B cell (primary cell): Measurements from ENCODE around the gene DLGAP4.

Experiments used
- CTCF ChIP-seq: fragments of 200-600 bp; IDR thresholded peaks from one replicate; pipeline ENCODE4 v1.8.0; 2022; ENCODE audit warnings: antibody characterized with exemption, mild to moderate bottlenecking
- EZH2 ChIP-seq: IDR thresholded peaks from 2 replicates; pipeline ENCODE4 v1.6.1; 2012; ENCODE audit warnings: borderline replicate concordance, low read depth, mild to moderate bottlenecking, moderate library complexity, low read length; ENCODE audit not compliant: insufficient read depth, poor library complexity, severe bottlenecking

DNA sequence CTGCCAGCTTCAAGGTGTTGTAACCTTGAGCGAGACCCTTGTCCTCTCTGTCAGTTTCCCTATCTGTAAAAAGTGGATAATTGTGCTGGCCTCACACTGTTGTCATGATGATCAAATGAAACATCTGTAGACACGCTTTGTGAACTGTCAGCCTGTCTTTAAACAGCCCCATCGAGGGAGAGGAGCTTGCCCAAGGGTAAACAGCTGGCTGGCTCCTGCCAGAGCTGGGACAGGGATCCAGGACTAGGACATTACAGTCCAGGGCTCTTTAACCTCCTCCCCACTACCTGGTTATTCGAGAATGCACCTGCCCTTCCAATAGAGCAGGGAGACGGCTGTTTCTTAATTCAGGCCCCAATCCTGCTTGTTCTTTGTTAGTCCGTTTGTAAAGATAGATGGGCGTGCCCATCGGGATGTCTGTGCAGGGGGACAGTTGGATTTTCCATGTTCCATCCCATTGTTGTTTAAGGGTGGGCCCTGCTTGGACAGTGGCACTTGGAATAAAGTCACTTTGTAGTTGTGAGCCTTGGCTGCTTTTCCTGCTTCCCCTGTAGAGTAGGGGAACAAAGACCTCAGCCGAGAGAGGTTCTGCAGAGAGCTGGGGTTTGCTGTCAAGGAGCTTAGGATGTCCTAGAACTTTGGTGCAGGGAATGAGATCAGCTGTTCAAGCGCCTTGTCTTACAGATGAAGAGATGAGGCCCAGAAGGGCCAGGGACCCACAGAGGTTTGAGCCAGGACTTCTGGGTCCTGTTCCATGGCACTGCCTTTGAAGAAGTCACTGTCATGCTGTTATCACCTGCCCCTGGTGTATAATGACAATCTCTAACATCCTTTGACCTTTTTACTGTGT lies 157.3 kb downstream of the DLGAP4 start:
- no peak for TF ChIP-seq CTCF
- no peak for TF ChIP-seq EZH2
